ENCODE results near the gene NFIA. TPM values are rescaled to one million over a fixed set of nuclear protein-coding genes. Genes with fewer than 3 reads are reported as not detected.

The NFIA gene
- total and polyA plus RNA-seq, 9 of the 15 experiments (the other 6 are each of a cell fraction or from before 2014, with no cell fraction given), result 5.3 to 24.9 (median 9.8) TPM

DNA sequence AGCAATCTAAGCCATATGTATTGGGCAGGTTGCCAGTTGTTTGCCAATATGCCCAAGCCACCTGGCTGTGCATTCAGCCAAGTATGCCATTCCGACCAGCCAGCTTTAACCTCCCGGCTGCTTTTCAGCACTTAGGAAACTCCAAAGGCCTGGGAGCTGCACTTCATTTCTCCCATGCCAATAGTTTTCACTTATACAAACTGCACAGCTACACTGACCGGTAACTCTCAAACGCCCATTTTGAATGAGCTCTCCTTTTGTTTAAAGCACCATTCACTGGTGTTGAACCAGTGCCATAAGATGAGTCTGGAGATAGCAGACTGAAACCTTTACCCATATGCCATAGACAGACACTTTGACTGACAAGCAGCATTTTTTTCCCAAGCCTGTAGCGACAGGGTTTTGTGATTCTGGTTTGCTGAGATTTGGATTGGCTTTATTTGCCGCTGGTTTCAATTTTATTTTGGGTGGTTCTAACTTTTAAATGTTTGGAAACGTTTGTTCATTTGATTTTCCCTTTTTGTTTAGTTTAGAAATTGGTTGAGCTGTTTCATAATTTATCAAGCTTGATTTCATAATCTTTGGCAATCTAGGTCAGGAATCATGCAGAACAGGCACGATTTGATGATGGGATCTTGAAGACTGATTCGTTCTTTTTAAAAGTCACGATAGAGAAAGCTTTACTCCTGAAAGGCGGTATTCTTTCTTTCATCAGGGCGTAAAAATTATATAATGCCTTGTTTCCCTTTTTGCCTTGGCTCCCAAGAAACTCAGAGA, 144.6 kb downstream of the NFIA start:
- no TSS peak for BruUV-seq (replicated peaks)
- ChIA-PET POLR2A (interaction anchor here (1.0 to 1.1 kb wide), 2 partner anchors 12 to 39 kb away, joined by 3 read pairs; no protein-coding TSS in a partner anchor), CTCF (ENCODE audit: low intra/inter-chr PET ratio) (no interaction called here)
- no peaks in the 10 kb centered on the region for H4K20me1 ChIP-seq (replicated peaks; ENCODE audit: control insufficient read depth, insufficient read depth, low read length)
- peaks cover 49% of the 10 kb centered on the region for H3K79me2 ChIP-seq (ENCODE audit: control insufficient read depth, insufficient read depth, low read length)
- in situ Hi-C loops (cut with MboI), result no loop called here
- intact Hi-C loops (cut with micrococcal nuclease), result no loop called here
- peak; percentile 26 for FAIRE-seq
- H3K9me1 ChIP-seq (ENCODE audit: control insufficient read depth, insufficient read depth, low read length), result no peaks in the 10 kb centered on the region
- peak; percentile 36 for ATAC-seq
- no peaks in the 10 kb centered on the region for H3K27me3 ChIP-seq (ENCODE audit: control insufficient read depth in 2 of 2, insufficient read depth in 2 of 2, low read length in 2 of 2)
- no peak overlapping the region for H2AFZ ChIP-seq (ENCODE audit: low read depth, low read length)
- 44% methylated on average over 12 of the region's 12 CpGs for WGBS (ENCODE audit: insufficient coverage, low coverage, missing lambda C conversion rate)
- no peak for DNase-seq (ENCODE audit: extremely low read depth in 1 of 4, low spot score in 3 of 4)
- H3K36me3 ChIP-seq (ENCODE audit: control insufficient read depth, insufficient read depth, low read length), result no peaks in the 10 kb centered on the region
- H3K4me1 ChIP-seq (replicated peaks in 1 of 2; ENCODE audit: control insufficient read depth in 2 of 2, insufficient read depth in 2 of 2, low read length in 2 of 2), result peaks cover 0 to 15% of the 10 kb centered on the region in 2 experiments; a peak in 2 of 5 replicates
- no peak overlapping the region for H3K4me3 ChIP-seq
- no peaks in the 10 kb centered on the region for H3K9me3 ChIP-seq (replicated peaks; ENCODE audit: control insufficient read depth, insufficient read depth, low read depth, low read length)
- H3K27ac ChIP-seq (ENCODE audit: extremely low read depth, low read depth, low read length), result no peak overlapping the region
- H3K9ac ChIP-seq (ENCODE audit: insufficient read depth in 1 of 2, low read depth in 2 of 2, low read length in 2 of 2), result no peak overlapping the region
- peak overlapping the region; percentile 20; the same call in 1 of the 2 replicates for H3K4me2 ChIP-seq (ENCODE audit: insufficient read depth, low read length)
- TF ChIP-seq KDM1A (IDR thresholded peaks at IDR 0.05), result peak; percentile 32 to 44; a peak in 2 of 4 replicates
- TF ChIP-seq YY1 (IDR thresholded peaks at IDR 0.05; ENCODE audit: borderline replicate concordance in 1 of 3, control insufficient read depth in 1 of 3, extremely low read depth in 1 of 3, insufficient read depth in 3 of 3, insufficient read length in 1 of 3, insufficient replicate concordance in 2 of 3, low read depth in 1 of 3, low read length in 2 of 3), result peak in 1 of 3 experiments; percentile 24
- TF ChIP-seq, protein P1, sequence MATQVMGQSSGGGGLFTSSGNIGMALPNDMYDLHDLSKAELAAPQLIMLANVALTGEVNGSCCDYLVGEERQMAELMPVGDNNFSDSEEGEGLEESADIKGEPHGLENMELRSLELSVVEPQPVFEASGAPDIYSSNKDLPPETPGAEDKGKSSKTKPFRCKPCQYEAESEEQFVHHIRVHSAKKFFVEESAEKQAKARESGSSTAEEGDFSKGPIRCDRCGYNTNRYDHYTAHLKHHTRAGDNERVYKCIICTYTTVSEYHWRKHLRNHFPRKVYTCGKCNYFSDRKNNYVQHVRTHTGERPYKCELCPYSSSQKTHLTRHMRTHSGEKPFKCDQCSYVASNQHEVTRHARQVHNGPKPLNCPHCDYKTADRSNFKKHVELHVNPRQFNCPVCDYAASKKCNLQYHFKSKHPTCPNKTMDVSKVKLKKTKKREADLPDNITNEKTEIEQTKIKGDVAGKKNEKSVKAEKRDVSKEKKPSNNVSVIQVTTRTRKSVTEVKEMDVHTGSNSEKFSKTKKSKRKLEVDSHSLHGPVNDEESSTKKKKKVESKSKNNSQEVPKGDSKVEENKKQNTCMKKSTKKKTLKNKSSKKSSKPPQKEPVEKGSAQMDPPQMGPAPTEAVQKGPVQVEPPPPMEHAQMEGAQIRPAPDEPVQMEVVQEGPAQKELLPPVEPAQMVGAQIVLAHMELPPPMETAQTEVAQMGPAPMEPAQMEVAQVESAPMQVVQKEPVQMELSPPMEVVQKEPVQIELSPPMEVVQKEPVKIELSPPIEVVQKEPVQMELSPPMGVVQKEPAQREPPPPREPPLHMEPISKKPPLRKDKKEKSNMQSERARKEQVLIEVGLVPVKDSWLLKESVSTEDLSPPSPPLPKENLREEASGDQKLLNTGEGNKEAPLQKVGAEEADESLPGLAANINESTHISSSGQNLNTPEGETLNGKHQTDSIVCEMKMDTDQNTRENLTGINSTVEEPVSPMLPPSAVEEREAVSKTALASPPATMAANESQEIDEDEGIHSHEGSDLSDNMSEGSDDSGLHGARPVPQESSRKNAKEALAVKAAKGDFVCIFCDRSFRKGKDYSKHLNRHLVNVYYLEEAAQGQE (IDR thresholded peaks at IDR 0.05; ENCODE audit: borderline replicate concordance), result 0 out of 2 replicates have a peak, but pooled peaks have one; percentile 5
- TF ChIP-seq, protein P1 (CRISPR knock-in tag; IDR thresholded peaks at IDR 0.05; ENCODE audit: low read depth), result no peak
- TF ChIP-seq NFIC (IDR thresholded peaks at IDR 0.05), result peak; percentile 65
- peak; percentile 14 for TF ChIP-seq E2F8 (IDR thresholded peaks at IDR 0.05; ENCODE audit: low read depth, partially characterized antibody)
- no peak for TF ChIP-seq HBP1 (CRISPR knock-in tag; IDR thresholded peaks at IDR 0.05)
